BLaER1 treated with 17β-estradiol and CSF1 and Interleukin-3, amounts not matched to agents 10 nM and 100 nM (cell line): ENCODE measurements around the gene AK5.

Experiments
- H3K27ac ChIP-seq, 11 experiments: shearing (Covaris generic); formaldehyde crosslinking; 2 replicates each; pipeline ENCODE4 v1.8.1; 2022
- H3K27me3 ChIP-seq, 11 experiments: shearing (Covaris generic); formaldehyde crosslinking; 2 replicates each; pipeline ENCODE4 v1.8.1; 2022
- H3K36me3 ChIP-seq, 11 experiments: shearing (Covaris generic); formaldehyde crosslinking; 2 replicates each; pipeline ENCODE4 v1.8.1; 2022
- H3K4me1 ChIP-seq, 10 experiments: shearing (Covaris generic); formaldehyde crosslinking; 2 replicates each; pipeline ENCODE4 v1.8.1; 2022
- H3K4me2 ChIP-seq, 11 experiments: shearing (Covaris generic); formaldehyde crosslinking; 2 replicates each; pipeline ENCODE4 v1.8.1; 2022
- H3K4me3 ChIP-seq, 10 experiments: shearing (Covaris generic); formaldehyde crosslinking; 2 replicates each; pipeline ENCODE4 v1.8.1; 2022
- H3K9ac ChIP-seq, 11 experiments: shearing (Covaris generic); formaldehyde crosslinking; 2 replicates each; pipeline ENCODE4 v1.8.1; 2022
- H3K9me3 ChIP-seq, 11 experiments: shearing (Covaris generic); formaldehyde crosslinking; replicated peaks in 1 of 11; 2 replicates each; pipeline ENCODE4 v1.8.1; 2022
- H4K20me1 ChIP-seq, 11 experiments: shearing (Covaris generic); formaldehyde crosslinking; 2 replicates each; pipeline ENCODE4 v1.8.1; 2022
- Cebpa-rat ChIP-seq, 11 experiments: shearing (Covaris generic); IDR thresholded peaks; 2 replicates each; pipeline ENCODE4 v1.8.1; 2022

AK5 gene

DNA sequence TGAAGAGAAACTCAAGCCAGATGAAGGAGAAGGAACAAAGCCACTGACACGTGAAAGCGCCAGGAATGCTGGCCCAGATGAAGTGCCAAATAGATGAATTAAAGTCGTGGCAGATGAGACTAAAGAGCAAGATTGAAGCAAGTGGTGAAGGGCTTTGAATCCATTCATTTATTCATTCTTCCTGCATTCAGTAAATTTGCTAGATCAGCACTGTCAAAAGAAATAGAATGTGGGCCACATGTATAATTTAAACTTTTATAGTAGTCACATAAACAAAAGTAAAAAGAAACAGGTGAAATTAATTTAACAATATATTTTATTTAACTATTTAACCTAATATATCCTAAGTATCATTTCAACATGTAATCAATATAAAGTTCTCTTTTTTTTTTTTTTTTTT lies 265.1 kb downstream of the AK5 start:
- TF ChIP-seq Cebpa-rat (IDR thresholded peaks at IDR 0.05): no peak
- H3K4me3 ChIP-seq: no peak overlapping the region

GRCh38 chr1:77548285-77548684 lies 266.5 kb downstream of the AK5 start:
- no peaks in the 10 kb centered on the region for H4K20me1 ChIP-seq
- H3K4me1 ChIP-seq: peaks cover 12 to 26% (median 18%) of the 10 kb centered on the region in 10 experiments; a peak in 19 of 20 replicates
- no peaks in the 10 kb centered on the region for H3K9me3 ChIP-seq
- H3K4me2 ChIP-seq: no peak overlapping the region
- TF ChIP-seq Cebpa-rat (IDR thresholded peaks at IDR 0.05): no peak
- no peaks in the 10 kb centered on the region for H3K36me3 ChIP-seq
- no peak overlapping the region for H3K27ac ChIP-seq
- no peak overlapping the region for H3K9ac ChIP-seq
- no peaks in the 10 kb centered on the region for H3K27me3 ChIP-seq
- H3K4me3 ChIP-seq: no peak overlapping the region

More for the DNA sequence above, 265.1 kb downstream of the AK5 start:
- Histone ChIP-seq H4K20me1 (no peaks in the 10 kb centered on the region), H3K9me3 (no peaks in the 10 kb centered on the region), H3K36me3 (no peaks in the 10 kb centered on the region), H3K4me2 (peak overlapping the region in 7 of 11 experiments; percentile 19 to 81 (median 66); a peak in 8 of 22 replicates), H3K27ac (no peak overlapping the region), H3K9ac (no peak overlapping the region), H3K4me1 (peaks cover 12 to 31% (median 23%) of the 10 kb centered on the region in 10 experiments; a peak in 19 of 20 replicates), H3K27me3 (no peaks in the 10 kb centered on the region)

DNA sequence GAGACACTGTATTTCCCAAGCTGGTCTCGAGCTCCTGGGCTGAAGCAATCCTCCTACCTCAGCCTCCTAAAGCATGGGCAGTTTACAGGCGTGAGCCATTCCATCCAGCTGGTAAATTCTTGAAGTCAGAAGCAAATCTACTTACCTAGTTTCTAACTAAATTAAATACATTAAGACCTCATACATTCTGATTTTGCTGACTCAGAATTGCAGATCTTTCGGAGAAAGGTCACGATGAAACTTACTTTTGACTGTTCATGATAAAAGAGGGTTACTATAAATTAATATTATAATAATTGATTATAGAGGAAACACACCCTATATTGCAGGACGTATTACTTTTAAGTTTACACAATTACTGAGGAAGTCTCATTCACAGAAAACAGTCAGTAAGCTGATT lies 268.3 kb downstream of the AK5 start:
- Histone ChIP-seq H3K4me2 (no peak overlapping the region), H3K4me3 (no peak overlapping the region), H3K27me3 (no peaks in the 10 kb centered on the region), H3K9ac (no peak overlapping the region), H3K9me3 (no peaks in the 10 kb centered on the region), H3K36me3 (no peaks in the 10 kb centered on the region), H3K4me1 (peaks cover 12 to 17% (median 14%) of the 10 kb centered on the region in 10 experiments; a peak in 19 of 20 replicates), H4K20me1 (no peaks in the 10 kb centered on the region), H3K27ac (no peak overlapping the region)
- no peak for TF ChIP-seq Cebpa-rat (IDR thresholded peaks at IDR 0.05)

- no peaks in the 10 kb centered on the region for H3K9me3 ChIP-seq
- no peaks in the 10 kb centered on the region for H4K20me1 ChIP-seq
- TF ChIP-seq Cebpa-rat (IDR thresholded peaks at IDR 0.05): no peak
- no peaks in the 10 kb centered on the region for H3K36me3 ChIP-seq
- no peak overlapping the region for H3K4me3 ChIP-seq
- no peak overlapping the region for H3K4me2 ChIP-seq
- no peak overlapping the region for H3K27ac ChIP-seq
- H3K4me1 ChIP-seq: peaks cover 0 to 18% (median 9%) of the 10 kb centered on the region in 10 experiments; a peak in 12 of 20 replicates
- H3K27me3 ChIP-seq: no peaks in the 10 kb centered on the region
- H3K9ac ChIP-seq: no peak overlapping the region
Measured at GRCh38 chr1:77552626-77553025, 270.8 kb downstream of the AK5 start.

DNA sequence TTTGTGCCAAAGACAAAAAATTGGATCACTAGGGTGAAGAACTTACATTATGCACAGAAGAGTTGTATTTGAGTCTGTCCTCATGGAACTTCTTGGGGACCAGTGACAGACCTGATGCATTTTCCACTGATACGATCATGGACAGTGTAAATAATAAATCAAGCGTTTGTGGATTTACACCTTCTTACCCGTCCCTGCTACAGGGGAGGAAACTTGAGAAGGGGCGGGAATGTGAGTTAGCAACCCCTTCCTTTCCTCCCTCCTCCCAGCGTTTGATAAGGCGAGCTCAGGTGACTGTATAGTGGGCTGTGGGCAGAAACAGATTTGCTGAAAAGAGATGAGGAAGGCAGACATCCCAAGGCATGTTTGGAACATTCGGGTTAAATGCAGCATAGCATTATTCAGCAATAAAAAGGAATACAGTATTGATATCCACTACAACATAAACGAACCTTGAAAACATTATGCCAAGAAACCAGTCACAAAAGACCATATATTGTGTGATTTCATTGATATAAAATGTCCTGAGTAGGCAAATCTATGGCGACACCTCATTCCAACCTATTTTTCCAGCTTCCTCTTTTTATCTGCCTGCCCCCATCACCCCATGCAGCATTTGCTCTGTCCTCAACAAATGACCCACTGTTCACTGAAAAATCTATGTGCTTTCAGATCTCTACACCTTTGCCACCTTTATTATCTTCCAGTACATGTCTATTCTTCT lies 271.9 kb downstream of the AK5 start:
- Histone ChIP-seq H3K4me3 (no peak overlapping the region), H3K4me2 (no peak overlapping the region), H3K4me1 (peaks cover 0 to 18% (median 9%) of the 10 kb centered on the region in 10 experiments; a peak in 12 of 20 replicates), H3K27ac (no peak overlapping the region), H3K9ac (no peak overlapping the region), H3K9me3 (no peaks in the 10 kb centered on the region), H3K36me3 (0 out of 22 replicates have a peak, but pooled peaks cover 0 to 2% (median 0%) of the 10 kb centered on the region in 11 experiments), H3K27me3 (no peaks in the 10 kb centered on the region), H4K20me1 (no peaks in the 10 kb centered on the region)
- no peak for TF ChIP-seq Cebpa-rat (IDR thresholded peaks at IDR 0.05)

DNA sequence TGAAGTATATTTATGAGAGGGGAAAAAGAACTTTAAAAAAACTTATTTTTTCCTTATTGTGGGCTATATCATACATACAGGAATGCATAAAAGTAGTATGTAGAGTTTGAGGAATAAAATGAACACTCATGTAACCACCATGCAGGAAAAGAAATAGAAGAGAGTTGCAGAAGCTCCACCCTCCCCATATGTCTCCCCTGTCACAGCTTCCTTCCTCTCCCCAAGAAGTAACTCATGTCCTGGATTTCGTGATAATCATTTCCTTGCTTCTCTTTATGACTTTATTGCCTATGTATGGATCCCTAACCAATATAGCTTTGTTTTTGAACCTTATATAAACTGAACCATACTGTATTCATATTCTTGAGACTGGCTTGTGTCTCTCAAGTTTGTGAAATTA lies 274.2 kb downstream of the AK5 start:
- no peaks in the 10 kb centered on the region for H4K20me1 ChIP-seq
- peak overlapping the region in 6 of 11 experiments; percentile 0 to 34 (median 21); a peak in 7 of 22 replicates for H3K4me2 ChIP-seq
- H3K4me3 ChIP-seq: no peak overlapping the region
- no peak for TF ChIP-seq Cebpa-rat (IDR thresholded peaks at IDR 0.05)
- H3K27me3 ChIP-seq: no peaks in the 10 kb centered on the region
- H3K27ac ChIP-seq: no peak overlapping the region
- H3K9me3 ChIP-seq: no peaks in the 10 kb centered on the region
- H3K36me3 ChIP-seq: peaks cover 0 to 21% (median 9%) of the 10 kb centered on the region in 11 experiments; a peak in 13 of 22 replicates
- peaks cover 0 to 18% (median 9%) of the 10 kb centered on the region in 10 experiments; a peak in 12 of 20 replicates for H3K4me1 ChIP-seq
- no peak overlapping the region for H3K9ac ChIP-seq

DNA sequence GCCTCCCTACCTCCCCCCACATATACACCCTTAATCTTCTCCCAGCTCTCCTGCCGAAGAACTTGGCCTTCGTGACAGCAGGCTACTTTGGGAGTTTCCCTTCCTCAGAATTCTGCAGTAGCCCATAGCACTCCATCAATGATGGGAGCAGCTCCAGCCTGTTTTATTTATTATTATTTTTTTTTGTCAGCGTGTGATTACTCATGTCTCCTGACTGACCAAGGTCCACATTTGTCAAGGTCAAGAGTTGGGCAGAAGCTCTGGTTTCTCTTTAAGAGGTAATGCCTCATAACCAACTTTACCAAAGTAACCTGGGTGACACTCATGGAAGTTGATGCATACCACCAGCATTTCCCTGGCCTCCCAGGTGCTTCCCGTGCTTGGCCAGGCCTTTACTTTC lies 275.2 kb downstream of the AK5 start:
- Histone ChIP-seq H3K36me3 (peaks cover 7 to 31% (median 19%) of the 10 kb centered on the region in 11 experiments; a peak in 18 of 22 replicates), H3K27me3 (no peaks in the 10 kb centered on the region), H3K27ac (no peak overlapping the region), H3K4me1 (peaks cover 0 to 18% (median 9%) of the 10 kb centered on the region in 10 experiments; a peak in 12 of 20 replicates), H4K20me1 (no peaks in the 10 kb centered on the region), H3K4me2 (no peak overlapping the region), H3K9ac (no peak overlapping the region), H3K9me3 (no peaks in the 10 kb centered on the region), H3K4me3 (no peak overlapping the region)
- no peak for TF ChIP-seq Cebpa-rat (IDR thresholded peaks at IDR 0.05)

DNA sequence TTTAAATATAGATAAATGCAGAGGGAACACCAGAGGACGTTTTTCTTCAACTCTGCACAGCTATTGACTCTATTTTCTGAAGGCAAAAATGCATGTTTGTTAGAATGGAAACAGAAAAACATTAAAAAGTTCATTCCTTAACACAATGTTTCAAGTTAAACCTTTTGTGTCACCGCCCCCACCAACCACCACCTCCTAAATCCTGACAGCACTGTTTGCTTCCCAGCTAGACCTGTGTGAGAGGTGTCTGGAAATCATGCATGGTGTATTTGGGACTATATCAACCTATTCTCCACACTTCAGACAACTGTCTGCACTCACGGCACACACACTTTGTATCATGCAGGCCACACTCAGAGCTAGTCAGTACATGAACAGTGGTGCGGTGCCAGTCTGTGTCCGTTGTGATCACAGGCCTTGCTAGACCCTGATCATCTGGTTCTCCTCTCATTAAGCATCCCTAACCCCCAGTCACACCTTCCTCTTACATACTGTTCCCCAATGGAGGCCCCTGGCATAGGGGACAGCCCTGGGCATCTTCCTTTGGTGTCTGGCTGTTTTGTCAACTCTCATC lies 276.9 kb downstream of the AK5 start:
- H3K4me1 ChIP-seq: peaks cover 0 to 18% (median 9%) of the 10 kb centered on the region in 10 experiments; a peak in 12 of 20 replicates
- H3K4me3 ChIP-seq: no peak overlapping the region
- no peak overlapping the region for H3K4me2 ChIP-seq
- no peak overlapping the region for H3K27ac ChIP-seq
- no peaks in the 10 kb centered on the region for H3K27me3 ChIP-seq
- no peaks in the 10 kb centered on the region for H4K20me1 ChIP-seq
- H3K9ac ChIP-seq: no peak overlapping the region
- no peak for TF ChIP-seq Cebpa-rat (IDR thresholded peaks at IDR 0.05)
- H3K9me3 ChIP-seq: no peaks in the 10 kb centered on the region
- peaks cover 14 to 47% (median 34%) of the 10 kb centered on the region in 11 experiments; a peak in 19 of 22 replicates for H3K36me3 ChIP-seq

GRCh38 chr1:77560741-77561140 lies 278.9 kb downstream of the AK5 start:
- Histone ChIP-seq H3K4me2 (no peak overlapping the region), H3K9me3 (no peaks in the 10 kb centered on the region), H3K27ac (no peak overlapping the region), H3K9ac (no peak overlapping the region), H3K36me3 (peaks cover 26 to 65% (median 49%) of the 10 kb centered on the region in 11 experiments), H3K4me3 (no peak overlapping the region), H3K4me1 (peaks cover 0 to 18% (median 9%) of the 10 kb centered on the region in 10 experiments; a peak in 12 of 20 replicates), H3K27me3 (no peaks in the 10 kb centered on the region), H4K20me1 (no peaks in the 10 kb centered on the region)
- TF ChIP-seq Cebpa-rat (IDR thresholded peaks at IDR 0.05): no peak
